Myocyte (in vitro differentiated cells): Measurements from ENCODE around the gene SEM1. TPM values are rescaled to one million over a fixed set of nuclear protein-coding genes. Genes with fewer than 3 reads are reported as not detected.
"Not testable (repeated sequence)": the region's sequence is repeated elsewhere in the genome, so short reads cannot be mapped to it uniquely, and the experiment has no call there.

Experiments
- DNase-seq: peaks from one replicate; pipeline ENCODE4 v3.0.0-alpha.2; 2012; ENCODE audit warnings: low read depth
- total RNA-seq: library from RNA; depleted of rRNA; stranded (reverse); fragments of >200 nt; gene quantifications from 2 replicates; pipeline ENCODE4 v1.2.3, GENCODE V29; 2014

The SEM1 gene
- total RNA-seq, 1 donor from 2014 or later: 59.0 TPM

GRCh38 chr7:96707901-96708774, 1.5 kb downstream of the SEM1 start:
- DNase-seq: no peak

- no peak for DNase-seq
These were observed 8.4 kb downstream of the SEM1 start for GRCh38 chr7:96701258-96701657.

DNA sequence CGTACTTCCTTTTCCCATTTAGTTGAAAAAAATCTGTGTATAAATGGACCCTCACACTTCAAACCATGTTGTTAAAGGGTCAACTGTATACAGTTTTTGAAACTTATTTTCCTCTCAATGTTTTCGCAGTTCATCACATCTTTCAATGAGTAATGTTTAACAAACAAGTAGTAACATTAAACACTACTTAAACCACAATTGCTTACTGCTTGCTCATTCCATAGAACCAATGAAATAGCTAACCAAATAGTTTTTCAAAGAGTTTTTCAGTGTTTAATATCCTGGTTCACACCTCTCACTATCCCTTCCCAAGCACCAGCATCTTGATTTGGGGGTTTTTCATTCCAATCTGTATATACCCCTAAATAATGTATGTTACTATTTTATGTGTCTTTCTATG, 9.1 kb downstream of the SEM1 start:
- DNase-seq: no peak

GRCh38 chr7:96699219-96699871, 10.3 kb downstream of the SEM1 start:
- DNase-seq: no peak

DNA sequence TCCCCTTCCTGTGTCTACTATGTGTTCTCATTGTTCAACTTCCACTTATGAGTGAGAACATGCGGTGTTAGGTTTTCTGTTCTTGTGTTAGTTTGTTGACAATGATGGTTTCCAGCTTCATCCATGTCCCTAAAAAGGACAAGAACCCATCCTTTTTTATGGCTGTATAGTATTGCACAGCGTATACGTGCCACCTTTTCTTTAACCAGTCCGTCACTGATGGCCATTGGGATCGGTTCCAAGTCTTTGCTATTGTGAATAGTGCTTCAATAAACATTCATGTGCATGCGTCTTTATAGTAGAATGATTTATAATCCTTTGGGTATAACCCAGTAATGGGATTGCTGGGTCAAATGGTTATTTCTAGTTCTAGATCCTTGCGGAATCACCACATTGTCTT, 11.2 kb downstream of the SEM1 start:
- not testable (repeated sequence) for DNase-seq

- DNase-seq: no peak
These were observed 11.8 kb downstream of the SEM1 start for GRCh38 chr7:96697822-96698221.

GRCh38 chr7:96695581-96695980, 14.1 kb downstream of the SEM1 start:
- DNase-seq: no peak

DNA sequence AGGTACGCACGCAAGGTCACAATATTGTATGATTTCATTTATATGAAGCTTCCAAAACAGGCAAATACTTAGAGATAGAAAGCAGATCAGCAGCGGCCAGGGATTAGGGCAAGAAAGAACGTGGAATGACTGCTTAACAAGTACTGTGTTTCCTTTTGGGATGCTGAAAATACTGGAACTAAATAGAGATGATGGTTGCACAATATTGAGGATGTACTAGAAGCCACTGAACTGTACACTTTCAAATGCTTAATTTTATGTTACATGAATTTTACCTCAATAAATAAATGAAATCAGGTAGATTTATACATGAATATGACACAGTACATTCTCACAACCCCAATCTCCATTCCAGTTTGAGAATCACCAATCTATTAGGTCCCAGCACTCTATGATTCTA, 15.6 kb downstream of the SEM1 start:
- no peak for DNase-seq

GRCh38 chr7:96691702-96692101, 17.9 kb downstream of the SEM1 start:
- DNase-seq: no peak

DNA sequence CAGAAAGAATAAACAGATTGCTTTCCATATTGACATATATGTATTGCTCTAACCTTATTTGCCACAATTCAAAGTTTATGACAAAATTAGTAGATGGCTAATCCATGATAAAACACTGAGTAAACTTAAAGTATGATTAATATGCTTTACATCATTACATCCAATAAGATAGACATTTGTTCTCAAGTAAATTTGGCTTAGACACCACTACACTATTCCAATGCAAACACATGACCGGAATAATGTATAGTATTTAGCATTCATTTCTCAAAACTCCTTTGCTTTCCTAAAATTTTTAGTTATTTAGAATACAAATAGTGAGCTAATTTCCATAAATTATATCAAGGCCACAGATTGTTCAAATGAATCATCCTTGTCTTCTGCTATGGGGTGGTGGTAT, 20.2 kb downstream of the SEM1 start:
- DNase-seq: no peak

DNA sequence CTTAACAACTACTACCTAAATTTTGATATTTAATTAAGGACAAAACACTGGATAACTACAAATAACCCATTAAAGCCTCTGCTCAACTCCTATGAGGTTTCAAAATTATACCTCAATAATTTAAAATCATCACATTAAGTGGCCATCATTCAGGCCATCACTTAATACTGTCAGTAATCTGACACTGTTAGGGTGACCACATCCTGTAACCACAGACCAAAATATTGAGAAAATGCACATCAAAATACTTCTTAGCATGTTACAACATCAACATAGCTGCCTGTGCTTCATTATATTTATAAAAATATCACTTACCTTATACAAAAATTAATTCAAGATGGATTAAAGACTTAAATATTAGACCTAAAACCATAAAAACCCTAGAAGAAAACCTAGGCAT, 23.3 kb downstream of the SEM1 start:
- peak; percentile 70 for DNase-seq

GRCh38 chr7:96685755-96686154, 23.9 kb downstream of the SEM1 start:
- no peak for DNase-seq

GRCh38 chr7:96685353-96685752, 24.3 kb downstream of the SEM1 start:
- no peak for DNase-seq

DNA sequence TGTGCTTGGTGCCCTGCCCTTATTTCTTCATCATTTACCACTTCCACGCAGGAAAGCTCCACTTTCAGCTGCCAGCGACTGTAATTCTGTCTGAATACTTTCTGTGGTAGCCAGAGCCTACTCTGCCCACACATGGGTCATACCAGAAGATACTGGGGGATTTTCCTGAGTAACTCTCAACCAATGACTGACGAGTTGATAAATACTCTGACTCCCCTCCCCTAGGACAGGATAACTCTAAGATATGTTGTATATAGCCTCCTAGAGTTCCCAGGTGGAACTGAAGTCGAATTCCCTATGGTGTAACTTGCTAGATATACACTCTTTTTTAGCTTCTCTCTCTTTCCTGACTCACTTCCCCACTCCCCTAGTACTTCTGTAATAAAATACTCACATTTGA, 29.8 kb downstream of the SEM1 start:
- DNase-seq: peak; percentile 28

DNA sequence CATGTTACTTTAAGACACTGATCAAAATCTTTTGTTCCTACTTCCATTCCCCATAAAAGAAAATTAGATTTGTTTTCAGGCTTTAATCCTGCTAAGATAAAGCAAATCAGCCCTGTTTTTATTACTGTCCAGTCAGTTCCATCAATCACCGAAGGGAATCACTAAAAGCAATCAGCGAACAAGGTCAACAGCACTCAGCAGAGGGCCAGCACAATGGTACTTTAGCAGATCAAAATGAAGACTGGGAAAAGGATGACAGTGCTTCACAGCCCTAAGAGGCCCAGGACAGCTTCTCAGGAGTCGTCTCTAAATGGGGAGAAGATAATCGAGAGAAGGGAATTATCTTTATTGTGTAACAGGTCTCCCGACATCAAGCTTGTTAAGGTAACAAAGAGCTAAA, 32.7 kb downstream of the SEM1 start:
- DNase-seq: no peak

- no peak for DNase-seq
These were observed 34.1 kb downstream of the SEM1 start for GRCh38 chr7:96675548-96675947.

DNA sequence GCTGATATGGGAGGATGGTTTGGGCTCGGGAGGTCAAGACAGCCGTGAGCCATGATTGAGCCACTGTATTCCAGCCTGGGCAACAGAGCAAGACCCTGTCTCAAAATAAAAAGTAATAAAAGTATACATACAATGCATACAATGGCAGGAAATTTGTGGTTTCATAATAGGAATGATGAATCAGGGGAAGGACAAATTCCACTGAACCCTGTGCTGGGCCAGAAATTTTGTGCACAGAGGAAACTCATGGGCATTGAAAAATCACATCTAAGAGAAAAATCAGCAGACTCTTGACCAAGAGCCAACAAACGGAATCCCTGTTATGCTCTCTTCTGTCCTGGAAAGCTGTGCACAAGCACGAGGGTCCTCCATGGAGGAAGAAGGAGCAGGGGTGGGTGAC, 35.1 kb downstream of the SEM1 start:
- DNase-seq: no peak

GRCh38 chr7:96671854-96672253, 37.8 kb downstream of the SEM1 start:
- no peak for DNase-seq

- DNase-seq: no peak
These were observed 39.0 kb downstream of the SEM1 start for GRCh38 chr7:96670338-96671289.

- no peak for DNase-seq
These were observed 39.8 kb downstream of the SEM1 start for GRCh38 chr7:96669812-96670211.

GRCh38 chr7:96667026-96667425, 42.6 kb downstream of the SEM1 start:
- peak; percentile 42 for DNase-seq

DNA sequence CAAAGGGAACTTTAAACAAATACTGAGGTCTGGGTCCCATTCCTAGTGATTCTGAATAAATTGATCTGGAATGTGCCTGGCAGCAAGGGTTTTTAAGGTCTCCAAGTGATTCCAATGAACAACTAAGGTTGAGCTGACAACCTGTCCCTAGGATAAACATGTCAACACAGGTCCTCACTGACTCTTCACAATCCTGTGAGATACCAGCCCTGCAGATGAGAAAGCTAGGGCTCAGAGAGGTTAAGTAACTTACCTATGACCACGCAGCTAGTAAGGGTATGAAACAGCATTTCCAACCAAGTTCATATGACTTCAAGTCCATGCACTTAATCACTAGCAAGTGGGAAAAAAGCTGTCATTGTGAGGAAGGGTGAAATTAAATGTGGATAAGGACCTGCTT, 44.0 kb downstream of the SEM1 start:
- DNase-seq: no peak
